GM12878 (cell line): Measurements from ENCODE around the gene B4GALT5. TPM values are rescaled to one million over a fixed set of nuclear protein-coding genes. Genes with fewer than 3 reads are reported as not detected.

Experiments
- ATAC-seq: fragments of 200-7000 bp; cut with Tn5 transposase; 3 replicates; pipeline ENCODE4 v1.9.1; 2020; ENCODE audit warnings: mild to moderate bottlenecking, moderate library complexity
- BruUV-seq: library from RNA; stranded (reverse); fragments of 400-500 nt; replicated peaks from 2 replicates; lab custom pipeline; 2021; lab: Mats Ljungman, UMichigan
- CTCF ChIA-PET: fragments of 300-600 bp; sonication (Branson Sonifier 250); formaldehyde crosslinking; extraction: SDS; loops from one replicate; lab custom pipeline; 2021; ENCODE audit warnings: inconsistent platforms; lab: Yijun Ruan, JAX
- POLR2A ChIA-PET: fragments of 350-600 bp; formaldehyde crosslinking; extraction: SDS; loops from one replicate; lab custom pipeline; 2021; ENCODE audit warnings: inconsistent platforms; lab: Charles Lee
- RAD21 ChIA-PET: fragments of 300-600 bp; sonication (Branson Sonifier 250); formaldehyde crosslinking; loops from one replicate; lab custom pipeline; 2023; ENCODE audit warnings: antibody characterized with exemption; ENCODE audit not compliant: unreplicated experiment; lab: Charles Lee
- SMC1A ChIA-PET: fragments of 300-600 bp; sonication (Branson Sonifier 250); formaldehyde crosslinking; loops from one replicate; lab custom pipeline; 2023; ENCODE audit not compliant: unreplicated experiment, uncharacterized antibody; lab: Charles Lee
- DNase-seq: peaks from one replicate; pipeline ENCODE4 v3.0.0-alpha.2; 2011; ENCODE audit warnings: low read depth, low spot score
- FAIRE-seq: peaks from 3 replicates; lab custom pipeline; 2011; peaks lifted over from hg19 to GRCh38; lab: Jason Lieb, UNC
- H2AFZ ChIP-seq: 2 replicates; pipeline ENCODE4 v1.6.0; 2011; ENCODE audit warnings: low read depth, low read length, control low read depth; ENCODE audit not compliant: control insufficient read depth
- H3K27ac ChIP-seq: 2 replicates; pipeline ENCODE4 v1.5.1; 2011; ENCODE audit warnings: control low read depth; ENCODE audit not compliant: control insufficient read depth, insufficient read depth
- H3K27me3 ChIP-seq, 2 experiments: replicated peaks in 1 of 2; 2 replicates each; pipeline versions ENCODE4 v1.6.0 to v1.6.1; 2011; ENCODE audit warnings: low read length in 1 of 2; ENCODE audit not compliant: control insufficient read depth in 2 of 2, insufficient read depth in 2 of 2
- H3K36me3 ChIP-seq, 2 experiments: 2 replicates each; pipeline ENCODE4 v1.5.1; 2011; ENCODE audit warnings: low read length in 1 of 2; ENCODE audit not compliant: control insufficient read depth in 2 of 2, insufficient read depth in 2 of 2
- H3K4me1 ChIP-seq: 2 replicates; pipeline ENCODE4 v1.6.1; 2011; ENCODE audit warnings: mild to moderate bottlenecking, low read length, moderate library complexity, mixed read lengths; ENCODE audit not compliant: control insufficient read depth, insufficient read depth
- H3K4me2 ChIP-seq: 2 replicates; pipeline ENCODE4 v1.6.0; 2011; ENCODE audit warnings: control low read depth; ENCODE audit not compliant: control insufficient read depth, insufficient read depth
- H3K4me3 ChIP-seq: fragments of 200-600 bp; sonication (generic); 2 replicates; pipeline ENCODE4 v1.5.1; 2016
- H3K79me2 ChIP-seq: 2 replicates; pipeline ENCODE4 v1.6.0; 2011; ENCODE audit warnings: low read length; ENCODE audit not compliant: control insufficient read depth, insufficient read depth
- H3K9ac ChIP-seq: 2 replicates; pipeline ENCODE4 v1.8.0; 2011; ENCODE audit warnings: low read length, control low read depth, mixed read lengths; ENCODE audit not compliant: control insufficient read depth, insufficient read depth
- H3K9me3 ChIP-seq: replicated peaks from 3 replicates; pipeline ENCODE4 v1.5.1; 2011; ENCODE audit warnings: mild to moderate bottlenecking, low read length; ENCODE audit not compliant: control insufficient read depth, insufficient read depth
- H4K20me1 ChIP-seq: 2 replicates; pipeline ENCODE4 v1.6.0; 2011; ENCODE audit not compliant: control insufficient read depth, insufficient read depth
- BACH1 ChIP-seq: fragments of 450-650 bp; IDR thresholded peaks from 2 replicates; pipeline ENCODE4 v1.6.1; 2017; ENCODE audit warnings: mild to moderate bottlenecking, borderline replicate concordance
- ETV6 ChIP-seq, 2 experiments: fragments of 450-650 bp in 1 of 2; IDR thresholded peaks in 1 of 2; conservative IDR thresholded peaks in 1 of 2; 2 replicates each; pipeline ENCODE4 v1.6.1; 2014; ENCODE audit warnings: antibody characterized with exemption in 1 of 2, borderline replicate concordance in 1 of 2, low read depth in 1 of 2, mild to moderate bottlenecking in 1 of 2, moderate library complexity in 1 of 2
- FOXM1 ChIP-seq: IDR thresholded peaks from 2 replicates; pipeline ENCODE4 v1.6.1; 2012; ENCODE audit warnings: low read depth, mild to moderate bottlenecking, inconsistent platforms, low read length, moderate library complexity
- HDAC6 ChIP-seq: fragments of 200-600 bp; sonication (generic); IDR thresholded peaks from one replicate; pipeline ENCODE4 v1.8.0; 2017; ENCODE audit warnings: antibody characterized with exemption; ENCODE audit not compliant: unreplicated experiment
- IRF4 ChIP-seq: IDR thresholded peaks from 2 replicates; pipeline ENCODE4 v1.6.1; 2011; ENCODE audit warnings: low read depth, low read length
- NFYB ChIP-seq: IDR thresholded peaks from 2 replicates; pipeline ENCODE4 v1.6.1; 2011; ENCODE audit warnings: low read depth, mild to moderate bottlenecking, low read length, improper control_type of control experiment, moderate library complexity; ENCODE audit not compliant: insufficient read depth
- RFX5 ChIP-seq: IDR thresholded peaks from 2 replicates; pipeline ENCODE4 v1.6.1; 2011; ENCODE audit warnings: low read depth, low read length, improper control_type of control experiment
- SIN3A ChIP-seq: IDR thresholded peaks from 2 replicates; pipeline ENCODE4 v1.6.1; 2012; ENCODE audit warnings: low read depth, low read length, improper control_type of control experiment
- SREBF1 ChIP-seq: IDR thresholded peaks from 2 replicates; pipeline ENCODE4 v1.6.1; 2012; ENCODE audit warnings: mild to moderate bottlenecking, low read length
- TCF12 ChIP-seq: IDR thresholded peaks from 2 replicates; pipeline ENCODE4 v1.6.1; 2011; ENCODE audit warnings: low read depth, mild to moderate bottlenecking, low read length
- YY1 ChIP-seq: IDR thresholded peaks from 2 replicates; pipeline ENCODE4 v1.6.1; 2011; ENCODE audit warnings: low read depth, mild to moderate bottlenecking, low read length
- WGBS: methylation state at CpG from one replicate; pipeline ENCODE4 v1.1.6; 2016; ENCODE audit warnings: low lambda C conversion rate; ENCODE audit not compliant: insufficient replicate concordance, insufficient coverage; ENCODE audit errors: missing lambda C conversion rate; 5-methylcytosine and 5-hydroxymethylcytosine counted together
- in situ Hi-C: fragments of 300-500 bp; cut with MboI; formaldehyde crosslinking; loops from 9 replicates; pipeline ENCODE4 v1.14.3; 2018; ENCODE audit warnings: mixed read lengths
- intact Hi-C: fragments of 100-400 bp; cut with micrococcal nuclease; formaldehyde crosslinking; loops from one replicate; pipeline ENCODE4 v1.14.2; 2022; ENCODE audit not compliant: unreplicated experiment
- polyA plus RNA-seq, 11 experiments: library from polyadenylated mRNA; depleted of rRNA in 4 of 11; unstranded in 6 of 11; stranded (reverse) in 5 of 11; fragments of >200 nt; fragmentation: Nextera tagmentation in 4 of 11; fragmentation: Illumina TruSeq in 1 of 11; extraction: Ambion mirVana in 4 of 11; extraction: Trizol in 1 of 11; gene quantifications; 1 replicate in 1 of 11; 2 replicates in 10 of 11; pipeline versions ENCODE4 v1.2.1 to v1.2.3, GENCODE V29; 2011 to 2016; ENCODE audit warnings: inconsistent platforms in 2 of 11, missing spikeins in 2 of 11, low read depth in 1 of 11
- total RNA-seq, 4 experiments: library from RNA; depleted of rRNA in 3 of 4; stranded (reverse); fragments of >200 nt in 3 of 4; fragmentation: Illumina TruSeq in 1 of 4; extraction: Trizol in 1 of 4; gene quantifications; 2 replicates each; pipeline versions ENCODE4 v1.2.1 to v1.2.3, GENCODE V29; 2013 to 2021
- TF ChIP-seq, protein P1 (sequence below): fragments of 450-650 bp; IDR thresholded peaks from 2 replicates; pipeline ENCODE4 v1.6.1; 2017; ENCODE audit warnings: mild to moderate bottlenecking
- TF ChIP-seq, protein P2 (sequence below): fragments of 450-650 bp; formaldehyde crosslinking; IDR thresholded peaks from 2 replicates; pipeline ENCODE4 v1.4.0; 2020; ENCODE audit warnings: mild to moderate bottlenecking, moderate library complexity
- TF ChIP-seq, protein P3 (sequence below): fragments of 450-650 bp; IDR thresholded peaks from 2 replicates; pipeline ENCODE4 v1.6.1; 2016; ENCODE audit warnings: mild to moderate bottlenecking

The B4GALT5 gene
- total and polyA plus RNA-seq, 10 of the 15 experiments (the other 5 are each of a cell fraction or from before 2014, with no cell fraction given) = 2.0 to 55.5 (median 20.2) TPM

DNA sequence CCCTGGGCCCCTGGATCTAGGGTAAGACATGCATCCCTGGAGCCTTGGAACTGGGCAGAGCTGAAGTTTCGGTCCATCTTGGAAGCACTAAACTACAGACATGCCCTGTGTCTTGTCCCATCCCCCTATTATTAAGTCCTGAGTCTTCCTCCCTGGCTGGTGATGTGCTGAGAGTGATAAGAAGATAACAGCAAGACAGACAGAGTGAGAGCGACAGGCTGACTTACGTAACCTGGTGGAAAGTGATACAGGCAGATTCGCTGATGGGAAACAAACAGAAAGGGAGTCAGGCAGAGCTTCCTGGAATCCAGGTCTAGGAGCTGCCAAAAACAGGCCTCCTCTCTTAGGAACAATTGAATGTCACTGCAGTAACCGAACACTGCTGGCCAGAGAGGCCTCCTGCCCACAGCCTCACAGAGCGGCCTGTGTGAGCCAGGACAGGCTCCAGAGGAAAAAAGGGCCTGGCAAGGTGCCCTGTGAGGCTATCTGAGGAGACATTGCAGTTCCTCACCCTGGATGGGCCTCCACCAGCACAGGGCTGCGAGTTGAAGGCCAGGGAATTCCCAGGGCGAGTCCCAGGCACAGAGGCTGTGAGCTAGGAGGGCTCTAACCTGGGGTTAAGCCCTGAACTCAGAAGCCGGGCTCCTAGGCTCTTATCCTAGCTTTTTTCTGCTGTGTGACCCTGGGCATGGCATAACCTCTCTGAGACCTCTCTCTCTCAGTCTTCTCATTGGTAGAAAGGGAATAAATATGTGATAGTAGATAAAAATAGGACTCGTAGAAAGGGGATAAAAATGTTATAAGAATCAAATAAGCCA is 34.2 kb upstream of the B4GALT5 start:
- H2AFZ ChIP-seq = no peak overlapping the region
- TF ChIP-seq BACH1 = no peak
- TF ChIP-seq ETV6 (conservative IDR thresholded peaks at IDR 0.05 in 1 of 2, IDR thresholded peaks at IDR 0.05 in 1 of 2; ENCODE audit: borderline replicate concordance in 1 of 2, low read depth in 1 of 2) = no peak
- TF ChIP-seq SREBF1 = no peak
- no peak for TF ChIP-seq YY1
- no peak for TF ChIP-seq NFYB
- TF ChIP-seq IRF4 = no peak
- TF ChIP-seq FOXM1 = no peak
- TF ChIP-seq, protein P1, sequence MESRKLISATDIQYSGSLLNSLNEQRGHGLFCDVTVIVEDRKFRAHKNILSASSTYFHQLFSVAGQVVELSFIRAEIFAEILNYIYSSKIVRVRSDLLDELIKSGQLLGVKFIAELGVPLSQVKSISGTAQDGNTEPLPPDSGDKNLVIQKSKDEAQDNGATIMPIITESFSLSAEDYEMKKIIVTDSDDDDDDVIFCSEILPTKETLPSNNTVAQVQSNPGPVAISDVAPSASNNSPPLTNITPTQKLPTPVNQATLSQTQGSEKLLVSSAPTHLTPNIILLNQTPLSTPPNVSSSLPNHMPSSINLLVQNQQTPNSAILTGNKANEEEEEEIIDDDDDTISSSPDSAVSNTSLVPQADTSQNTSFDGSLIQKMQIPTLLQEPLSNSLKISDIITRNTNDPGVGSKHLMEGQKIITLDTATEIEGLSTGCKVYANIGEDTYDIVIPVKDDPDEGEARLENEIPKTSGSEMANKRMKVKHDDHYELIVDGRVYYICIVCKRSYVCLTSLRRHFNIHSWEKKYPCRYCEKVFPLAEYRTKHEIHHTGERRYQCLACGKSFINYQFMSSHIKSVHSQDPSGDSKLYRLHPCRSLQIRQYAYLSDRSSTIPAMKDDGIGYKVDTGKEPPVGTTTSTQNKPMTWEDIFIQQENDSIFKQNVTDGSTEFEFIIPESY = no peak
- TF ChIP-seq, protein P2, sequence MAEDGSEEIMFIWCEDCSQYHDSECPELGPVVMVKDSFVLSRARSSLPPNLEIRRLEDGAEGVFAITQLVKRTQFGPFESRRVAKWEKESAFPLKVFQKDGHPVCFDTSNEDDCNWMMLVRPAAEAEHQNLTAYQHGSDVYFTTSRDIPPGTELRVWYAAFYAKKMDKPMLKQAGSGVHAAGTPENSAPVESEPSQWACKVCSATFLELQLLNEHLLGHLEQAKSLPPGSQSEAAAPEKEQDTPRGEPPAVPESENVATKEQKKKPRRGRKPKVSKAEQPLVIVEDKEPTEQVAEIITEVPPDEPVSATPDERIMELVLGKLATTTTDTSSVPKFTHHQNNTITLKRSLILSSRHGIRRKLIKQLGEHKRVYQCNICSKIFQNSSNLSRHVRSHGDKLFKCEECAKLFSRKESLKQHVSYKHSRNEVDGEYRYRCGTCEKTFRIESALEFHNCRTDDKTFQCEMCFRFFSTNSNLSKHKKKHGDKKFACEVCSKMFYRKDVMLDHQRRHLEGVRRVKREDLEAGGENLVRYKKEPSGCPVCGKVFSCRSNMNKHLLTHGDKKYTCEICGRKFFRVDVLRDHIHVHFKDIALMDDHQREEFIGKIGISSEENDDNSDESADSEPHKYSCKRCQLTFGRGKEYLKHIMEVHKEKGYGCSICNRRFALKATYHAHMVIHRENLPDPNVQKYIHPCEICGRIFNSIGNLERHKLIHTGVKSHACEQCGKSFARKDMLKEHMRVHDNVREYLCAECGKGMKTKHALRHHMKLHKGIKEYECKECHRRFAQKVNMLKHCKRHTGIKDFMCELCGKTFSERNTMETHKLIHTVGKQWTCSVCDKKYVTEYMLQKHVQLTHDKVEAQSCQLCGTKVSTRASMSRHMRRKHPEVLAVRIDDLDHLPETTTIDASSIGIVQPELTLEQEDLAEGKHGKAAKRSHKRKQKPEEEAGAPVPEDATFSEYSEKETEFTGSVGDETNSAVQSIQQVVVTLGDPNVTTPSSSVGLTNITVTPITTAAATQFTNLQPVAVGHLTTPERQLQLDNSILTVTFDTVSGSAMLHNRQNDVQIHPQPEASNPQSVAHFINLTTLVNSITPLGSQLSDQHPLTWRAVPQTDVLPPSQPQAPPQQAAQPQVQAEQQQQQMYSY (CRISPR knock-in tag) = no peak
- TF ChIP-seq, protein P3, sequence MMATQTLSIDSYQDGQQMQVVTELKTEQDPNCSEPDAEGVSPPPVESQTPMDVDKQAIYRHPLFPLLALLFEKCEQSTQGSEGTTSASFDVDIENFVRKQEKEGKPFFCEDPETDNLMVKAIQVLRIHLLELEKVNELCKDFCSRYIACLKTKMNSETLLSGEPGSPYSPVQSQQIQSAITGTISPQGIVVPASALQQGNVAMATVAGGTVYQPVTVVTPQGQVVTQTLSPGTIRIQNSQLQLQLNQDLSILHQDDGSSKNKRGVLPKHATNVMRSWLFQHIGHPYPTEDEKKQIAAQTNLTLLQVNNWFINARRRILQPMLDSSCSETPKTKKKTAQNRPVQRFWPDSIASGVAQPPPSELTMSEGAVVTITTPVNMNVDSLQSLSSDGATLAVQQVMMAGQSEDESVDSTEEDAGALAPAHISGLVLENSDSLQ = no peak
- no peak for TF ChIP-seq RFX5
- TF ChIP-seq SIN3A = no peak
- no peak for TF ChIP-seq HDAC6
- no peak for TF ChIP-seq TCF12

More for the DNA sequence above, 34.2 kb upstream of the B4GALT5 start:
- SMC1A ChIA-PET = interaction anchor here (1.0 to 1.7 kb wide), 7 partner anchors 11 to 118 kb away, joined by 3 to 5 read pairs (median 3); no protein-coding TSS in a partner anchor
- POLR2A ChIA-PET = no interaction called here
- in situ Hi-C loops (no loop called here), intact Hi-C loops (no loop called here)
- Histone ChIP-seq H3K9ac (no peak overlapping the region), H3K27me3 (no peaks in the 10 kb centered on the region), H3K27ac (no peak overlapping the region), H3K36me3 (no peaks in the 10 kb centered on the region), H4K20me1 (no peaks in the 10 kb centered on the region), H3K9me3 (no peaks in the 10 kb centered on the region), H3K4me2 (no peak overlapping the region), H3K4me3 (no peak overlapping the region), H3K4me1 (peaks cover 17% of the 10 kb centered on the region), H3K79me2 (no peaks in the 10 kb centered on the region)
- WGBS = 75% methylated on average over 10 of the region's 10 CpGs
- CTCF ChIA-PET = interaction anchor here (1.3 kb wide), 1 partner anchor 338 kb away, joined by 3 read pairs; no protein-coding TSS in a partner anchor
- ATAC-seq = no peak
- FAIRE-seq = no peak
- RAD21 ChIA-PET = interaction anchor here (1.2 to 1.8 kb wide), 2 partner anchors 54 to 68 kb away, joined by 3 to 4 read pairs; no protein-coding TSS in a partner anchor
- BruUV-seq = no TSS peak
- no peak for DNase-seq
